Measurements from ENCODE around the gene ZNF695.

ZNF695 gene

DNA sequence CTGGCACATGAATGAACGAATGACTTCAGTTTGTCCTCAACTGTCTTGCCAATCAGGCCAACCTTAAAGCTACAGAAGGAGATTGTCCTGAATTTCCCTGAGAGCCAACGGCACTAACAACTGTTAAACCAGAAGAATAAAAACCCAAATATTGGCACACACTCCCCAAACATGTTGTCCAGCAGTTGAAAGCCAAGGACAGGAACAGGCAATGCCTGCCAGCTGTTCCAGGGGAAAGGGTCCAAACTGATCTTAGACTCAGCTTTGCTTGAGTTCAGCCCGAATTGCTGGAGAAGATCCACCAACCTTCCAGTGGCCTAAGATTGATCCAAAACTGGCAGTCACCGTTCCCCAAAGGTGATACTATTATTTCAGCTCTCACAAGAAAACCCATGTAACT, 53.7 kb downstream of the ZNF695 start:
- no peak for DNase-seq

DNA sequence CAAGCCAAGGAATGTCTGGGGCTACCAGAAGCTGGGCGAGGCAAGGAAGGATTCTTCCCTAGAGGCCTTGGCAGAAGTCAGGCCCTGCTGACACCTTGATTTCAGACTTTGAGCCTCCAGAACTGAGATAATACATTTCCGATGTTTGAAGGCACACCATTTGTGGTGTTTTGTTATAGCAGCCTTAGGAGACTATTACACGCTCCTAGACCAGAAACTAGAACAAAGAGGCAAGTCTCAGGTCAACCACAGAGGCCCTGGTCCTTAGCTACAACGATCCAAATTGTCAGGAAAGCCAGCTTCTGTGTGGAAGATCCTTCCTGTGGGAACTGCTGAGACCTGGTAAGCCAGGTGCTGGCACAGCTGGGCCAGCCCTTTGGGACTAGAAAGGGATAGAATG, 56.4 kb downstream of the ZNF695 start:
- no peak for DNase-seq

GRCh38 chr1:246949956-246950355, 57.9 kb downstream of the ZNF695 start:
- DNase-seq, result no peak

DNA sequence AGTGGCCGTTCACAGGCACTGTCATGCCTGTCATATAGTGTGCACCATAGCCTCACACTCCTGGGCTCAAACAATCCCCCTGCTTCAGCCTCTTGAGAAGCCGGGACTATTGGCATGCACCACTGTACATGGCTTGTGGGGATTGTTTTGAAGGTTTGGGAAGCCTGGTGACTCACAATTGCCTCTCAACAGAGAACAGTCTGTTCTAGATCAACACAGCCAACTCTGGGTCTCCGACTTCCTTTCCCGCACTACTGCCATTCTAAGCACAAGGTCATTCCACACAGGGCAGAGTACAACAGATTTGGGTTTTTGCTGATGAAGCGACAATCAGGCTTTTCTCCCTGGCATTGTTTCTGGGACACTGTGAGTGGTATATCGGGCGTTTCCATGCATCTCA, 60.6 kb downstream of the ZNF695 start:
- DNase-seq, result no peak

- no peak for DNase-seq
Observed at GRCh38 chr1:246946366-246946765, 61.5 kb downstream of the ZNF695 start.

Measured in NCI-H526 treated with DMSO at 0.1 percent for 48 hours (cell line).